H9 (cell line): Measurements from ENCODE around the gene HBG2. TPM values are rescaled to one million over a fixed set of nuclear protein-coding genes. Genes with fewer than 3 reads are reported as not detected.

Experiments
- DNase-seq: peaks from one replicate; pipeline ENCODE4 v3.0.0-alpha.2; 2017
- H2AFZ ChIP-seq: one replicate; pipeline ENCODE4 v1.6.1; 2013; ENCODE audit warnings: mild to moderate bottlenecking, low read length, control low read depth, moderate library complexity
- H2AK5ac ChIP-seq: 2 replicates; pipeline ENCODE4 v1.6.1; 2013; ENCODE audit warnings: low read length, control low read depth, mixed read lengths; ENCODE audit not compliant: insufficient read length
- H2BK120ac ChIP-seq: one replicate; pipeline ENCODE4 v1.6.1; 2013; ENCODE audit warnings: low read depth, mild to moderate bottlenecking, low read length, control low read depth, inconsistent platforms; ENCODE audit not compliant: poor library complexity, severe bottlenecking
- H2BK12ac ChIP-seq: 2 replicates; pipeline ENCODE4 v1.6.1; 2013; ENCODE audit warnings: low read length, control low read depth, mixed read lengths, low read depth; ENCODE audit not compliant: insufficient read length
- H2BK15ac ChIP-seq: 2 replicates; pipeline ENCODE4 v1.6.1; 2013; ENCODE audit warnings: low read depth, low read length, control low read depth
- H2BK20ac ChIP-seq: one replicate; pipeline ENCODE4 v1.6.1; 2013; ENCODE audit warnings: low read depth, mild to moderate bottlenecking, low read length, control low read depth, inconsistent platforms; ENCODE audit not compliant: poor library complexity, severe bottlenecking
- H2BK5ac ChIP-seq: 2 replicates; pipeline ENCODE4 v1.6.1; 2013; ENCODE audit warnings: low read length, control low read depth, mixed read lengths; ENCODE audit not compliant: insufficient read length
- H3K14ac ChIP-seq: 2 replicates; pipeline ENCODE4 v1.6.1; 2013; ENCODE audit warnings: low read length, control low read depth; ENCODE audit not compliant: insufficient read depth
- H3K18ac ChIP-seq: 2 replicates; pipeline ENCODE4 v1.6.1; 2013; ENCODE audit warnings: low read depth, mild to moderate bottlenecking, mixed read lengths, low read length, control low read depth; ENCODE audit not compliant: insufficient read length
- H3K23ac ChIP-seq: 2 replicates; pipeline ENCODE4 v1.6.1; 2013; ENCODE audit warnings: low read length, control low read depth, mixed read lengths, low read depth; ENCODE audit not compliant: insufficient read length
- H3K23me2 ChIP-seq: 2 replicates; pipeline ENCODE4 v1.6.1; 2013; ENCODE audit warnings: low read depth, mild to moderate bottlenecking, mixed read lengths, low read length, control low read depth; ENCODE audit not compliant: insufficient read length, poor library complexity, severe bottlenecking
- H3K27ac ChIP-seq: 2 replicates; pipeline ENCODE4 v1.5.1; 2013; ENCODE audit warnings: low read length, control low read depth, mixed read lengths, low read depth; ENCODE audit not compliant: insufficient read length
- H3K27me3 ChIP-seq: 2 replicates; pipeline ENCODE4 v1.6.1; 2013; ENCODE audit warnings: low read length, control low read depth, inconsistent platforms; ENCODE audit not compliant: insufficient read depth
- H3K4ac ChIP-seq: 2 replicates; pipeline ENCODE4 v1.6.1; 2013; ENCODE audit warnings: low read depth, mild to moderate bottlenecking, control low read depth, inconsistent platforms, low read length, moderate library complexity
- H3K4me1 ChIP-seq: 2 replicates; pipeline ENCODE4 v1.6.1; 2013; ENCODE audit warnings: low read length, control low read depth, inconsistent platforms; ENCODE audit not compliant: insufficient read depth
- H3K4me2 ChIP-seq: 2 replicates; pipeline ENCODE4 v1.6.1; 2013; ENCODE audit warnings: low read length, control low read depth, mixed read lengths; ENCODE audit not compliant: insufficient read length, insufficient read depth
- H3K56ac ChIP-seq: 2 replicates; pipeline ENCODE4 v1.6.1; 2013; ENCODE audit warnings: low read depth, mild to moderate bottlenecking, mixed read lengths, low read length, control low read depth; ENCODE audit not compliant: insufficient read length
- H3K79me1 ChIP-seq: 2 replicates; pipeline ENCODE4 v1.6.1; 2013; ENCODE audit warnings: low read depth, mild to moderate bottlenecking, moderate library complexity, low read length, control low read depth, inconsistent platforms; ENCODE audit not compliant: insufficient read depth, poor library complexity, severe bottlenecking
- H3K79me2 ChIP-seq: 2 replicates; pipeline ENCODE4 v1.6.1; 2013; ENCODE audit warnings: low read length, control low read depth, inconsistent platforms; ENCODE audit not compliant: insufficient read depth
- H3K9ac ChIP-seq: 2 replicates; pipeline ENCODE4 v1.6.1; 2013; ENCODE audit warnings: low read length, control low read depth, mixed read lengths; ENCODE audit not compliant: insufficient read length; ENCODE audit errors: extremely low read depth
- H3K9me3 ChIP-seq: one replicate; pipeline ENCODE4 v1.6.1; 2013; ENCODE audit warnings: low read depth, low read length, inconsistent platforms; ENCODE audit not compliant: control insufficient read depth
- H3T11ph ChIP-seq: one replicate; pipeline ENCODE4 v1.6.1; 2013; ENCODE audit warnings: mild to moderate bottlenecking, low read length, control low read depth, inconsistent platforms
- H4K20me1 ChIP-seq: one replicate; pipeline ENCODE4 v1.6.1; 2013; ENCODE audit not compliant: control insufficient read depth, insufficient read length, insufficient read depth
- H4K5ac ChIP-seq: 2 replicates; pipeline ENCODE4 v1.6.1; 2013; ENCODE audit warnings: low read depth, mild to moderate bottlenecking, mixed read lengths, low read length, control low read depth; ENCODE audit not compliant: insufficient read length
- H4K8ac ChIP-seq: replicated peaks from 2 replicates; pipeline ENCODE4 v1.6.1; 2013; ENCODE audit warnings: low read length, control low read depth, mixed read lengths, low read depth; ENCODE audit not compliant: insufficient read length
- H4K91ac ChIP-seq: 2 replicates; pipeline ENCODE4 v1.6.1; 2013; ENCODE audit warnings: low read depth, mild to moderate bottlenecking, moderate library complexity, mixed read lengths, low read length, control low read depth; ENCODE audit not compliant: insufficient read length
- H3K27ac Mint-ChIP-seq, 3 experiments: 2 replicates in 2 of 3; 3 replicates in 1 of 3; pipeline ENCODE4 v1.8.0; 2020 to 2021; ENCODE audit warnings: mixed read lengths in 3 of 3, mild to moderate bottlenecking in 1 of 3, moderate library complexity in 1 of 3
- H3K27me3 Mint-ChIP-seq: 2 replicates; pipeline ENCODE4 v1.8.0; 2021; ENCODE audit warnings: low read depth, mild to moderate bottlenecking, moderate library complexity, mixed read lengths
- H3K36me3 Mint-ChIP-seq, 3 experiments: 2 replicates in 2 of 3; 3 replicates in 1 of 3; pipeline ENCODE4 v1.8.0; 2020 to 2021; ENCODE audit warnings: low read depth in 3 of 3, mixed read lengths in 3 of 3; ENCODE audit not compliant: insufficient read depth in 1 of 3
- H3K4me1 Mint-ChIP-seq, 2 experiments: 2 replicates each; pipeline ENCODE4 v1.8.0; 2020; ENCODE audit warnings: mixed read lengths in 2 of 2
- H3K4me3 Mint-ChIP-seq, 2 experiments: 2 replicates in 1 of 2; 3 replicates in 1 of 2; pipeline ENCODE4 v1.8.0; 2020 to 2021; ENCODE audit warnings: mild to moderate bottlenecking in 2 of 2, mixed read lengths in 2 of 2, moderate library complexity in 1 of 2
- H3K9me3 Mint-ChIP-seq, 2 experiments: 2 replicates in 1 of 2; 3 replicates in 1 of 2; pipeline ENCODE4 v1.8.0; 2020; ENCODE audit warnings: mild to moderate bottlenecking in 2 of 2, mixed read lengths in 2 of 2, moderate library complexity in 1 of 2
- CTCF ChIP-seq: fragments of 200-600 bp; sonication (generic); conservative IDR thresholded peaks from 3 replicates; pipeline ENCODE4 v1.8.0; 2021; ENCODE audit warnings: antibody characterized with exemption, mild to moderate bottlenecking
- WGBS: extraction: QIAGEN DNeasy Blood & Tissue Kit; methylation state at CpG from one replicate; pipeline ENCODE4 v1.1.7; 2013; ENCODE audit warnings: missing lambda C conversion rate, low lambda C conversion rate, mixed read lengths; ENCODE audit not compliant: insufficient read length; ENCODE audit errors: extremely low coverage; 5-methylcytosine and 5-hydroxymethylcytosine counted together
- total RNA-seq: library from RNA; stranded (reverse); gene quantifications from 2 replicates; pipeline ENCODE4 v1.2.1, GENCODE V29; 2021

Gene HBG2
- total RNA-seq, 1 experiment from 2014 or later: not detected

GRCh38 chr11:5282628-5283027, 28.0 kb upstream of the HBG2 start:
- no peak overlapping the region for H4K8ac ChIP-seq
- H3K14ac ChIP-seq: no peak overlapping the region
- H3K36me3 Mint-ChIP-seq: no peaks in the 10 kb centered on the region; a peak in 1 of 7 replicates
- H2BK15ac ChIP-seq: no peak overlapping the region
- H3K27ac Mint-ChIP-seq: no peak overlapping the region
- H3K4me2 ChIP-seq: no peak overlapping the region
- no peak for TF ChIP-seq CTCF
- no peak overlapping the region for H2AK5ac ChIP-seq
- no peaks in the 10 kb centered on the region for H3K79me1 ChIP-seq
- no peak overlapping the region for H3K18ac ChIP-seq
- no peak overlapping the region for H4K5ac ChIP-seq
- no peak overlapping the region for H3K23ac ChIP-seq
- no peaks in the 10 kb centered on the region for H3K9me3 ChIP-seq
- no peak overlapping the region for H3K4me3 Mint-ChIP-seq
- H2BK120ac ChIP-seq: no peak overlapping the region
- H2BK20ac ChIP-seq: no peak overlapping the region
- H2AFZ ChIP-seq: no peak overlapping the region
- no peak overlapping the region for H3K9ac ChIP-seq
- H3K4ac ChIP-seq: no peak overlapping the region
- no peak for DNase-seq
- no peaks in the 10 kb centered on the region for H4K20me1 ChIP-seq
- no peak overlapping the region for H3K56ac ChIP-seq
- no peak overlapping the region for H4K91ac ChIP-seq
- no peak overlapping the region for H3K27ac ChIP-seq
- H2BK5ac ChIP-seq: no peak overlapping the region
- no peaks in the 10 kb centered on the region; the same call in 1 of the 2 replicates for H3K27me3 Mint-ChIP-seq
- no peaks in the 10 kb centered on the region for H3K23me2 ChIP-seq
- no peaks in the 10 kb centered on the region for H3K79me2 ChIP-seq
- WGBS: no CpG with 5 or more reads among the region's 2 CpGs
- no peak overlapping the region for H3T11ph ChIP-seq
- no peaks in the 10 kb centered on the region for H3K27me3 ChIP-seq
- no peaks in the 10 kb centered on the region for H3K9me3 Mint-ChIP-seq
- peaks cover 4 to 7% of the 10 kb centered on the region in 2 experiments for H3K4me1 Mint-ChIP-seq
- no peaks in the 10 kb centered on the region for H3K4me1 ChIP-seq
- H2BK12ac ChIP-seq: no peak overlapping the region
